NCI-H2171 (cell line): ENCODE results near the gene MIS12.

ENCODE experiments used
- DNase-seq: peaks from one replicate; lab custom pipeline; 2025; lab: John Stamatoyannopoulos, UW

The MIS12 gene

DNA sequence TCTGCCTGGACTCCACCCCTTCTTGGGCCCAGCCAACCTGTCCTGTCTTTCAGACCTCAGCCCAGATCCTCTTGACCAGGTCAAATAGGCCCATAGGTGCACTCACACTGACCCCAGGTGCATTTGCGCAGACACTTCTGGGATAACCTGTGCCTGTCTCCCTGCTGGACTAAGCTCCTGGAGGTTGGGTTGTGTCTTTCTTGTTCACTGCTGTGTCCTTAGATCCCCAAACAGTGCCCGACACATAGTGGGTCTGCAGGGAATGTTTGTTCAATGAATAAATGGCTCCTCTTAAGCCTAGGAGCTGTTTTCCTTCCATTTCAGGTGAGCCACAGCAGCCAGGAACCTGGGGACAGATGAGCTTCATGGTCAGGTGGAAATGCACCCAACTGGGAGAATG lies 49.1 kb downstream of the MIS12 start:
- no peak for DNase-seq

DNA sequence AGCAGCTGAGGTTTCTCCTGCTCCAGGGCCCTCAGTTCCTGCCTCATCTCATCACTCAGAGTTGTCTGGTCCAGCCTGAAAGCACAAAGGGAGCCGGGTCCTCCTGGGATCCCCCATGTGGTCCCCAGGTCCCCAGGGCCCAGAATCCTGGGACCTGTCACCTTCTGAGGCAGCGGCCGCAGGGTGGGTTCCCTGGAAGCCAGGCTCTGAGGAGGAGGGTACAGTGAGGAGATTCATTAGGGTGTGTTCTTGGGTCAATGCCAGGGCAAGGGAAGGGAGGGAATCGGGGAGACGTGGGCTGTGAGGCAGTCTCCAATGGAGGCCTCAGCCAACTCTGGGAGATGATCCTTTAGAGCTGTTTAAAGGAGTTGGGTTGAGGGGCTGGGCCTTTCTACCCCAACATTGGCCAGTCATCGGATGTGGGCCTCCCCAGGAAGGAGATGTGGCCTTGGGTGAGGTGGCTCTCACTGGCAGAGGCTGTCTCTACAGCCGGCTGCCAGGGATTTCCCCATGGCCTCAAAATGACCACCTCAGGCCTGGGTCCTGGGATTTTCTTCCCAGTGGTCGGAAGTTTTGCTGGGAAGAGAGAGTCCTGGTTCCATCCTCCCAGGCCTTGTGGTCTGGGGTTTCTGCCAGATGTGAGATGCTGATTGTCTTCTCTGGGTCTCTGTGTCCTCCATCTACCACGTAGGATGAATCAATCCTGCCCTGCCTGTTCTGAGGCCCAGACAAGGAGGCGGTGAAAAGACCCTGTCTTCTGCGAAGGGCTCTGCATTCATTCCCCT lies 50.7 kb downstream of the MIS12 start:
- DNase-seq: no peak

DNA sequence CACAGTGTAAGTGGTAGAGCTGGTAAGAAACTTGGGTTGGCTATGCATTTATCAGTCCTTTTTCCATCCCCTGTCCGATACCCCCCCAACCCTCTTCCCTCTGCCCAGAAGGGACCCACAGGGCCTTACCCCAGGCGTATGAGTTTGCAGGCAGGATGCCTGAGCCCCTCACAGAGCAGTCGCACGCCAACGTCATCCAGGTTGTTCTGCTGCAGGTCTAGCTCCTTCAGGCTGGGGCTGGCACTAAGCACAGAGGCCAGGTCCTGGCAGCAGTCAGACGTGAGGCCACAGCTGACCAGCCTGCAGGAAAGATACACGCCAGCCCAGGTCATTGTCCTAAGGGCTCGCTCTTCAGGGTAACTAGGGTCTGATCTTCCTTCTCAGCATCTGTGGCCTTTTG lies 52.9 kb downstream of the MIS12 start:
- no peak for DNase-seq

DNA sequence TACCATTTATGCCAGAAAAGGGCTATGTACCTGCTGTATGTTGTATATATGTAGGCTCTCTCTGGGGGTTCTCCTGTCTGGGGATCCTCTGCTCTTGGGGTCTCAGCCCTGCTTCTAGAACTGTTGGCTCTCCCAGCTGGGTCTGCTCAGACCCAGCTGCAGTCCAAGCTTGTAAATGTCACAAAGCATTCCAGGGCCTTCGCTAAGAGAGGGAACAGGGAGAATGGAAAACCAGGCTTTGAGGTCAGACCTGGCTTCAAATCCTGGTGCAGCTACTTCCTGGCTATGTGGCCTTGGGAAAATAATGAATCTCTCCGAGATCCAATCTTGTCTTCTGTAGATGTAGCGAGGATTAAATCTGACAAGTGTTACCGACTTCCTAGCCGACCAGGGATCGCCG lies 54.0 kb downstream of the MIS12 start:
- no peak for DNase-seq
